ENCODE measurements around the gene LY86. TPM values are rescaled to one million over a fixed set of nuclear protein-coding genes. Genes with fewer than 3 reads are reported as not detected.

LY86 gene
- total and polyA plus RNA-seq, 2 donors (not counting 1 experiment from before 2014, with no cell fraction given), result 68.7 to 90.2 TPM

GRCh38 chr6:6545616-6546317 is 42.8 kb upstream of the LY86 start:
- peaks cover 14 to 15% of the 10 kb centered on the region in 2 donors for H3K4me1 ChIP-seq (ENCODE audit: control insufficient read depth in 2 of 2, insufficient read depth in 2 of 2, low read length in 2 of 2)
- peaks cover 0 to 10% (median 2%) of the 10 kb centered on the region in 3 donors for H3K9me3 ChIP-seq (ENCODE audit: control extremely low read depth in 1 of 3, control insufficient read depth in 2 of 3, insufficient read depth in 1 of 3, low read length in 2 of 3)
- intact Hi-C loops (cut with micrococcal nuclease), result loop anchor here (2.0 to 5.0 kb wide), 4 partner anchors 42 to 231 kb away; partner anchors contain the start of gene LY86
- ChIA-PET POLR2A (no interaction called here), CTCF (interaction anchor here (0.7 to 4.3 kb wide), 40 partner anchors 8 to 1402 kb away, joined by 3 to 153 read pairs (median 7); partner anchors contain the start of gene F13A1)
- H3K27me3 Mint-ChIP-seq, result peaks cover 37% of the 10 kb centered on the region
- TF ChIP-seq EZH2 (IDR thresholded peaks at IDR 0.05; ENCODE audit: borderline replicate concordance, insufficient read depth, low read depth, low read length, poor library complexity, severe bottlenecking) (no peak), CTCF (IDR thresholded peaks at IDR 0.05) (no peak)
- H3K27me3 ChIP-seq (replicated peaks in 1 of 4; ENCODE audit: control extremely low read depth in 1 of 4, control insufficient read depth in 3 of 4, insufficient read depth in 4 of 4, low read length in 3 of 4), result peaks cover 0 to 34% (median 9%) of the 10 kb centered on the region in 4 experiments
- H3K36me3 ChIP-seq (replicated peaks in 1 of 2; ENCODE audit: control extremely low read depth in 1 of 2, control insufficient read depth in 1 of 2, extremely low read depth in 1 of 2, insufficient read depth in 2 of 2, low read length in 1 of 2), result no peaks in the 10 kb centered on the region
- peak overlapping the region in 3 of 5 experiments; percentile 49 to 57 (median 50) for H3K4me3 ChIP-seq (ENCODE audit: control extremely low read depth in 1 of 5, extremely low read depth in 1 of 5, insufficient read depth in 1 of 5, low read depth in 2 of 5, low read length in 4 of 5)
- peak overlapping the region; percentile 56 for H3K9ac ChIP-seq (ENCODE audit: low read length)
- no peak for ATAC-seq (ENCODE audit: low read depth)
- no peaks in the 10 kb centered on the region for H4K20me1 ChIP-seq (ENCODE audit: control insufficient read depth, insufficient read depth, low read length, poor library complexity, severe bottlenecking)
- peaks cover 4% of the 10 kb centered on the region for H3K9me3 Mint-ChIP-seq (ENCODE audit: insufficient read depth)
- DNase-seq, result peak; percentile 13
- H3K79me2 ChIP-seq (ENCODE audit: control insufficient read depth, insufficient read depth, low read length), result no peaks in the 10 kb centered on the region
- H2AFZ ChIP-seq (ENCODE audit: insufficient read depth, low read depth, low read length, poor library complexity, severe bottlenecking), result peak overlapping the region; percentile 64
- no peak overlapping the region for H3K27ac ChIP-seq (ENCODE audit: low read length in 2 of 2)
- H3K27ac Mint-ChIP-seq, result peak overlapping the region; percentile 26
- peak overlapping the region; percentile 81 for H3K4me2 ChIP-seq (replicated peaks; ENCODE audit: low read depth, low read length, poor library complexity, severe bottlenecking)
- WGBS (ENCODE audit: insufficient coverage), result 40% methylated on average over 24 of the region's 27 CpGs
- peaks cover 13% of the 10 kb centered on the region for H3K4me1 Mint-ChIP-seq
- peak overlapping the region; percentile 90 for H3K4me3 Mint-ChIP-seq

All from B cell (primary cell).